HEK293T (cell line): ENCODE data around the gene ADAP1.

ENCODE experiments used
- CTCF ChIA-PET: fragments of 350-600 bp; formaldehyde crosslinking; extraction: SDS; loops from one replicate; lab custom pipeline; 2021; ENCODE audit warnings: antibody characterized with exemption, inconsistent platforms; lab: Yijun Ruan, JAX
- POLR2A ChIA-PET: fragments of 350-600 bp; formaldehyde crosslinking; extraction: SDS; loops from one replicate; lab custom pipeline; 2020; ENCODE audit warnings: antibody characterized with exemption, inconsistent platforms; lab: Yijun Ruan, JAX
- DNase-seq: peaks from one replicate; pipeline ENCODE4 v3.0.0; 2012; ENCODE audit warnings: mixed read lengths; ENCODE audit errors: extremely low spot score
- ARNT ChIP-seq: fragments of 450-650 bp; IDR thresholded peaks from 2 replicates; pipeline ENCODE4 v1.6.1; 2017; ENCODE audit warnings: mild to moderate bottlenecking
- BHLHE40 ChIP-seq: fragments of 450-650 bp; IDR thresholded peaks from 2 replicates; pipeline ENCODE4 v1.6.1; 2016; ENCODE audit warnings: mild to moderate bottlenecking, moderate library complexity, borderline replicate concordance
- CTBP1 ChIP-seq: fragments of 450-650 bp; IDR thresholded peaks from 2 replicates; pipeline ENCODE4 v1.6.1; 2016; ENCODE audit warnings: borderline replicate concordance
- ELF4 ChIP-seq: fragments of 450-650 bp; IDR thresholded peaks from 2 replicates; pipeline ENCODE4 v1.6.1; 2017; ENCODE audit warnings: antibody characterized with exemption
- FOXA1 ChIP-seq: fragments of 450-650 bp; IDR thresholded peaks from 2 replicates; pipeline ENCODE4 v1.6.1; 2016; ENCODE audit warnings: mild to moderate bottlenecking
- FOXK2 ChIP-seq: fragments of 450-650 bp; IDR thresholded peaks from 2 replicates; pipeline ENCODE4 v1.6.1; 2016; ENCODE audit warnings: mild to moderate bottlenecking
- FOXM1 ChIP-seq: fragments of 450-650 bp; IDR thresholded peaks from 2 replicates; pipeline ENCODE4 v1.6.1; 2017; ENCODE audit warnings: mild to moderate bottlenecking, borderline replicate concordance
- HDGF ChIP-seq: fragments of 450-650 bp; IDR thresholded peaks from 2 replicates; pipeline ENCODE4 v1.6.1; 2017; ENCODE audit warnings: antibody characterized with exemption, borderline replicate concordance
- L3MBTL2 ChIP-seq: fragments of 450-650 bp; conservative IDR thresholded peaks from 2 replicates; pipeline ENCODE4 v1.6.1; 2016; ENCODE audit warnings: mild to moderate bottlenecking
- LEF1 ChIP-seq: fragments of 450-650 bp; IDR thresholded peaks from 2 replicates; pipeline ENCODE4 v1.6.1; 2017; ENCODE audit warnings: mild to moderate bottlenecking, borderline replicate concordance
- NFRKB ChIP-seq: fragments of 450-650 bp; IDR thresholded peaks from 2 replicates; pipeline ENCODE4 v1.6.1; 2016; ENCODE audit warnings: mild to moderate bottlenecking, moderate library complexity
- SP1 ChIP-seq: fragments of 450-650 bp; IDR thresholded peaks from 2 replicates; pipeline ENCODE4 v1.6.1; 2017
- SUZ12 ChIP-seq: fragments of 450-650 bp; IDR thresholded peaks from 2 replicates; pipeline ENCODE4 v1.6.1; 2016; ENCODE audit warnings: mild to moderate bottlenecking
- TARDBP ChIP-seq: fragments of 450-650 bp; IDR thresholded peaks from 2 replicates; pipeline ENCODE4 v1.6.1; 2016
- ZNF384 ChIP-seq: fragments of 450-650 bp; IDR thresholded peaks from 2 replicates; pipeline ENCODE4 v1.6.1; 2016
- TF ChIP-seq, protein P1 (sequence below): fragments of 450-650 bp; IDR thresholded peaks from 2 replicates; pipeline ENCODE4 v1.6.1; 2016

The ADAP1 gene

DNA sequence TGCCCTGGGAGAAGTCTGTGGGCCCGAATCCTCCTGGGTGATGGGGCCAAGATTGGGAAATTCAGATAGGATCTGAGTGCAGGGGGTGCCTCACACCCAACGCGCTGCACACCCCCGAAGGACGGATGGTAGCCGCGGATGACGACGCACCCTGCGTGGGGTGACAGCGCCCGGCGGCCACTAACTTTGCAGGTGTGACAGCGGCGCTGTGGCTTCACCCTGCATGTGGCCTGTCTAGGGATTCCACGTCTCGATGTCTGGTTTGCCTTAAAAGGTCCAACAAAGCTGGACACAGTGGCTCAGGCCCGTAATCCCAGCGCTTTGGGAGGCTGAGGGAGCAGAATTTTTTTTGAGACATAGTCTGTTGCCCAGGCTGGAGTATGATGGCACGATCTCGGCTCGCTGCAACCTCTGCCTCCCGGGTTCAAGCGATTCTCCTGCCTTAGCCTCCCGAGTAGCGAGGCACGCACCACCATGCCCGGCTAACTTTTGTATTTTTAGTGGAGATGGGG lies 18.6 kb downstream of the ADAP1 start:
- DNase-seq, result no peak
- ChIA-PET CTCF (no interaction called here), POLR2A (no interaction called here)
- no peak for TF ChIP-seq ARNT
- no peak for TF ChIP-seq ELF4
- TF ChIP-seq CTBP1, result no peak
- no peak for TF ChIP-seq BHLHE40
- TF ChIP-seq SUZ12, result no peak
- no peak for TF ChIP-seq TARDBP
- TF ChIP-seq FOXA1, result no peak
- no peak for TF ChIP-seq SP1
- TF ChIP-seq NFRKB, result no peak
- no peak for TF ChIP-seq HDGF
- TF ChIP-seq LEF1, result no peak
- TF ChIP-seq FOXK2, result no peak
- TF ChIP-seq L3MBTL2, result no peak
- TF ChIP-seq ZNF384, result no peak
- no peak for TF ChIP-seq FOXM1
- TF ChIP-seq, protein P1, sequence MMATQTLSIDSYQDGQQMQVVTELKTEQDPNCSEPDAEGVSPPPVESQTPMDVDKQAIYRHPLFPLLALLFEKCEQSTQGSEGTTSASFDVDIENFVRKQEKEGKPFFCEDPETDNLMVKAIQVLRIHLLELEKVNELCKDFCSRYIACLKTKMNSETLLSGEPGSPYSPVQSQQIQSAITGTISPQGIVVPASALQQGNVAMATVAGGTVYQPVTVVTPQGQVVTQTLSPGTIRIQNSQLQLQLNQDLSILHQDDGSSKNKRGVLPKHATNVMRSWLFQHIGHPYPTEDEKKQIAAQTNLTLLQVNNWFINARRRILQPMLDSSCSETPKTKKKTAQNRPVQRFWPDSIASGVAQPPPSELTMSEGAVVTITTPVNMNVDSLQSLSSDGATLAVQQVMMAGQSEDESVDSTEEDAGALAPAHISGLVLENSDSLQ, result no peak

GRCh38 chr7:935164-935873 lies 19.2 kb downstream of the ADAP1 start:
- POLR2A ChIA-PET, result no interaction called here
- CTCF ChIA-PET, result no interaction called here
- no peak for DNase-seq
- TF ChIP-seq FOXK2 (no peak), ARNT (no peak), CTBP1 (no peak), SUZ12 (no peak), LEF1 (no peak), TARDBP (no peak), ZNF384 (no peak), NFRKB (no peak), L3MBTL2 (no peak), FOXA1 (no peak), HDGF (no peak), FOXM1 (no peak), BHLHE40 (no peak), ELF4 (no peak), SP1 (no peak)
- TF ChIP-seq, protein P1, result no peak

DNA sequence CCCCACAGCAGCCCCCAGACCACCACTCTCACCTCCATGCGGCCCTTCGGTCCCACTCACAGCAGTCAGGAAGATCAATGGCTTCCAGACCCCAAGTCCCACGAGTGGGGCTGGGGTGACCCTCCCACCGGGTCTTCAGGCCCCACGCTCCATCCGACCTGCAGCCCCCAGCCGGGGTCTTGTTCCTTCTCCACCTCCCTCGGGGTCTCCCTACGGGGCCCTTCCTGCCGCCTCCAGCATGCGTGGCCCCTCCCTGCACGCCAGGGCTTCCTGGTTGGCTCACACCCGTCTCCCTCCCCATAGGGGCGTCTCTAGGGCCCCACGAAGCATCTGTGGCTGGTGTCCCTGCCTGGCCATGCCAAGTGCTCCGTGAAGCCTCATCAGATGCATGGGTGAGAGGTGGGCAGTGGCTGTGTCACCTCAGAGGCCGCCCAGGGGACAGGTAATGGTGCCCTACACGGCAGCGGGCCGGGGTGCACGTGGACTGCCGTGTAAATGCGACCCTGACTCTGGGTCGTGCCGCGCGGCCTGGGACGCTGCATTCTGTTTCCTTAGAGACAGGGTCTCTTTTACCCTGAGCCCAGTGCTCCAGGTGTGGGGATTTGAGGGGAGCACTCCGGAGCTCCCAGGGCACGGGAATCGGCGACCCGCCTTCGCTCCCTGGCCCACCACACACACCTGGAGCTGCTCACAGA lies 19.9 kb downstream of the ADAP1 start:
- ChIA-PET POLR2A (no interaction called here), CTCF (no interaction called here)
- TF ChIP-seq ELF4 (no peak), CTBP1 (no peak), FOXM1 (no peak), BHLHE40 (no peak), LEF1 (no peak), L3MBTL2 (no peak), SUZ12 (no peak), FOXA1 (no peak), FOXK2 (no peak), HDGF (no peak), TARDBP (no peak), ZNF384 (no peak), NFRKB (no peak)
- TF ChIP-seq, protein P1, result no peak
- DNase-seq, result no peak

DNA sequence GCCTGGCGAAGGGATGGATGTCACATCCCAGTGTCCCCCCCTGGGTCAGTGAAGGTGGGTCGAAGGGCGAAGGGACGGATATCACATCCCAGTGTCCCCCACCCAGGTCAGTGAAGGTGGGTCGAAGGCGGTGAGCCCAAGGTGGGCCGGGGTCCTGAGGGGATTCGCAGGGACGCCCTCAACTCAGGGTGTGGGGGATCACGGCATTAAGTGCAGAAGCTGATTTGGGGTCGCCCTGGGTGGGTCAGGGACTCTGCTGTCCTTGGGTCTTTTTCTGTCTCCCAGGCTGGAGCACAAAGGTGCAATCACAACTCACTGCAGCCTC lies 21.9 kb downstream of the ADAP1 start:
- POLR2A ChIA-PET, result no interaction called here
- no peak for DNase-seq
- CTCF ChIA-PET, result no interaction called here

GRCh38 chr7:931871-932650 lies 22.4 kb downstream of the ADAP1 start:
- ChIA-PET CTCF (no interaction called here), POLR2A (no interaction called here)
- TF ChIP-seq FOXM1 (no peak), ZNF384 (no peak), HDGF (no peak), L3MBTL2 (no peak), SP1 (no peak), TARDBP (no peak), CTBP1 (no peak), SUZ12 (no peak), LEF1 (no peak), NFRKB (no peak), ELF4 (no peak), ARNT (no peak), FOXA1 (no peak), BHLHE40 (no peak), FOXK2 (no peak)
- TF ChIP-seq, protein P1, result no peak
- DNase-seq, result no peak

More for the DNA sequence above, 21.9 kb downstream of the ADAP1 start:
- TF ChIP-seq BHLHE40 (no peak), SP1 (no peak), SUZ12 (no peak), TARDBP (no peak), HDGF (no peak), ARNT (no peak), FOXA1 (no peak), NFRKB (no peak)
